Retinal pigment epithelial cell (primary cell): ENCODE data around the gene TTC7B.

Experiments
- DNase-seq: peaks from one replicate; pipeline ENCODE4 v3.0.0-alpha.2; 2010; ENCODE audit warnings: low read depth
- H3K4me3 ChIP-seq: 2 replicates; pipeline ENCODE4 v1.5.1; 2011; ENCODE audit warnings: mild to moderate bottlenecking, low read length, control low read depth, moderate library complexity
- TF ChIP-seq, protein P1 (sequence below): conservative IDR thresholded peaks from 2 replicates; pipeline ENCODE4 v1.5.1; 2011; ENCODE audit warnings: low read depth, low read length, control low read depth, inconsistent platforms

The TTC7B gene

DNA sequence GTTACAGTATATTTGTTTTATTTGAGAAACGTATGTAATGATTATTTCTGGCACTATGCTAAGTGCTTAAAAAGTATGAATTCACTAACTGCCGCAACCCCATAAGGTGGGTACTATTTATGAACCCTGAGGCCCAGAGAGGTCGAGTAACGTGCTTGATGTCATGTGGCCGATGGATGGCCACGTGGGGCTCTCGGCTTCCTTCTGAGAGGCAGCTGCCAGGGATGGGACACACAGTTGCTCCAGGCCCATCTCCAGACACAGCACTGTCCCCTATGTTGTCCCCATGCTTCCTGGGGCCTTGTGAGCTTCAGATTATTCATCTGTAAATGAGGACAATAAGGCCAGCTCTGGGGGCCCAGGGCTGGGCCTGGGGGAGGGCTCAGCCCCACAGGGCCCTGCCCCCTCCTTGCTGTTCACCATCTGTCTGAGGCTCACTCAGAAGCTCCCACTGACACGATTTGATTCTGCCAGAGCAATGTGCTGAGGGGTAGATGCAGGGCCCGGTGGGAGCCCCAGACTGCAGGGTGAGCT, 304.4 kb downstream of the TTC7B start:
- TF ChIP-seq, protein P1, sequence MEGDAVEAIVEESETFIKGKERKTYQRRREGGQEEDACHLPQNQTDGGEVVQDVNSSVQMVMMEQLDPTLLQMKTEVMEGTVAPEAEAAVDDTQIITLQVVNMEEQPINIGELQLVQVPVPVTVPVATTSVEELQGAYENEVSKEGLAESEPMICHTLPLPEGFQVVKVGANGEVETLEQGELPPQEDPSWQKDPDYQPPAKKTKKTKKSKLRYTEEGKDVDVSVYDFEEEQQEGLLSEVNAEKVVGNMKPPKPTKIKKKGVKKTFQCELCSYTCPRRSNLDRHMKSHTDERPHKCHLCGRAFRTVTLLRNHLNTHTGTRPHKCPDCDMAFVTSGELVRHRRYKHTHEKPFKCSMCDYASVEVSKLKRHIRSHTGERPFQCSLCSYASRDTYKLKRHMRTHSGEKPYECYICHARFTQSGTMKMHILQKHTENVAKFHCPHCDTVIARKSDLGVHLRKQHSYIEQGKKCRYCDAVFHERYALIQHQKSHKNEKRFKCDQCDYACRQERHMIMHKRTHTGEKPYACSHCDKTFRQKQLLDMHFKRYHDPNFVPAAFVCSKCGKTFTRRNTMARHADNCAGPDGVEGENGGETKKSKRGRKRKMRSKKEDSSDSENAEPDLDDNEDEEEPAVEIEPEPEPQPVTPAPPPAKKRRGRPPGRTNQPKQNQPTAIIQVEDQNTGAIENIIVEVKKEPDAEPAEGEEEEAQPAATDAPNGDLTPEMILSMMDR: no peak
- no peak overlapping the region for H3K4me3 ChIP-seq
- no peak for DNase-seq

DNA sequence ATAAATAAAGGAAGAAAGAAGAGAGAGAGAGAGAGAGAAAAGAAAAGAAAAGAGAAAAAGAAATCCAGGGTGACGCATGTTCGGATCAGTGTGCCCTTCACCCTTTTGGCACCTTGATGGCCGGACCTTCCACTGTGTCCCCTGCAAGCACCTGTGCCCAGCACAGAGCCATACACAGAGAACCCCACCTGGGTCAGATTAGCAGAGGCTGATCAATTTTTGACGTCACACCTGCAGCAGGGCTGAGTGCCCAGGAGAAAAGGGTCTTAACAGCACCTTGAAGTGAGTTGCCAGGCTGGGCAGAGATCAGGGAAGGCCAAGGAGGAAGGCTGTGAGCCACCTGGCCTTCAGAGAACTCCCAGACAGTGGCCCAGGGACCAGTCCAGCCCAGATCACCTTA, 305.0 kb downstream of the TTC7B start:
- no peak for DNase-seq
- no peak overlapping the region for H3K4me3 ChIP-seq
- TF ChIP-seq, protein P1: no peak

DNA sequence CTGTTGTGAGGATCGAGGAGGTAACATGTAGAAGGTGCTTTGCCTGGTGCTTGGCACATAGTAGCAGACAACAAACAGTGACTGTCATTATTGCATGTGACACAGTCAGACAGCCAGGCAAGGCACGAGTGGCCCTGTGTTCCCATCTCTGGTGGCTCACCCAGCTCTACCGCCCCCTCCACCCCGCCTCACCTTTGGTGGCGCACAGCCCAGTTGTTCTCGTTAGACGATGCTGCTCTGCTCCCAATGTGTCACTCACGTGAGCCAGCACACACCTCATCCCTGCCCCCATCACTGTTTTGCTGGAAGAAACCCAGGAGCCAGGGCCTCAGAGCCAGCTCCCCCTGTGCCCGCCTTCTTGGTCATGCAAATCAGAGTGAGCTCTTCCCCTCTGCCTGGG, 306.1 kb downstream of the TTC7B start:
- TF ChIP-seq, protein P1: no peak
- DNase-seq: no peak
- no peak overlapping the region for H3K4me3 ChIP-seq

DNA sequence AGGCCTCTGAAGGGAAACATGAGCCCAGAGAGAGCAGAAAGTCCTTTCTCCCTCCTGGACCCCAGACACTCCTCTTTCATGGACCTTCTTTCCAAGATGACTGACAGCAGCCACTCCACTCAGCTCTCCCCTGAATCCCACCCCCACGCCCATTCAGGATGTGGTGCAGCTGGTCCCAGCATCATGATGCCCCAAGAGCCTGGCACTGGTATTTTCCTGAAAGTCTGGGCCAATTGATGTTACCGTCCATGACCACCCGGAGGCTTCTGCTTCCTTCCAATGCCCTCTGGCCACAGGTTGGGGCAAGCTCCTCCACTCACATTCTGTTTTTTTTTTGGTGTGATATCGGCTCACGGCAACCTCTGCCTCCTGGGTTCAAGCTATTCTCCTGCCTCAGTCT, 306.8 kb downstream of the TTC7B start:
- no peak overlapping the region for H3K4me3 ChIP-seq
- DNase-seq: no peak
- TF ChIP-seq, protein P1: peak; percentile 7

DNA sequence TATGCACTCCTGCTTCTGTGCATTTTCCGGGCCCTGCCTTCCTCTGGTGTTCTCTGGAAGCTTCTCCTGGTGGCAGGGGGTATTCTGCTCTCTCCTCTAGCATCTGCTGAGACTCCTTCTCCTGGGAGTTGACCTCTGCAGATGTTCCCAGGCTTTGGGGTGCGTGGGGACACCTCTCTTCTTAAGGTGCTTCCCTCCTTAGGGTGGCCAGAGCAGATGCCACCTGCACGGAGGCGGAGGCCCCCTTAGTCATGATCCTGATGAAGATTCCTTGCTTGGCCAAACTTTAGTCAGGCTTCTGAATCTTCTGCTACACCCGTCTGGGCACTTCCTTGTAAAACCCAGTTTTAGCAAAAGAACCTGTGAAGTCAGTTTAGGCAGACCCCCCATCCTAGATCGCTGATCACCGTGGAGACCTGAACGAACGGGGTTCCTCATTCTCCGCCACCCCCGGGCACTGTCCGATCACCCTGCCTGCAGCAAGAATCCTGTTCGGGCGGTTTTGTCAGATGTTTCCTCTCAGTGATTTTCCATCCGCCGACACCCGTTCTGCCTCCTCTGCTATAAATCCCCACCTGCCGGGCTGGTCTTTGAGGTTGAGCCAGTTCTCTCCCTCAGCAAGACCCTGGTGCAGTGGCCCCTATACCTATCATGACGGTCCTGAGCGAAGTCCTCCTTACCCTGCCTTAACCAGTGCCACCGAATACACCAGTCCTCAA, 307.5 kb downstream of the TTC7B start:
- TF ChIP-seq, protein P1: no peak
- no peak for DNase-seq
- no peak overlapping the region for H3K4me3 ChIP-seq

DNA sequence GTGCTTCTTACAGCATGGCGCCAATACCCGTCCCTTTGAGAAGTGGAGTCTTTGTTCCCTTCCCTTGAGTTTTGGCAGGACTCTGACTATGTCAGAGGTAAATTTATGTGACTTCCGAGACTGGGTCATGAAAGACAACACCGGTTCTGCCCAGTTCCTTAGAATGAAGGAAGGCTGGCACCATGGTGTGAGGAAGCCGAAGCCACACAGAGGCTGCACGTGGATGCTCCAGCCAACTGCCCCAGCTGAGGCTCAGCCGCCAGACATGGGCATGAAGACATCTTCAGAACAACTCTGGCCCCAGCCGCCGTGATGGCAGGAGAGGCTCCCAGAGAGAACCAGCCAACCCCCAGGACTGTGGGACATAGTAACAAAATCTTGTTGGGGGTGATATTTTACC, 308.2 kb downstream of the TTC7B start:
- DNase-seq: no peak
- no peak overlapping the region for H3K4me3 ChIP-seq
- TF ChIP-seq, protein P1: no peak

DNA sequence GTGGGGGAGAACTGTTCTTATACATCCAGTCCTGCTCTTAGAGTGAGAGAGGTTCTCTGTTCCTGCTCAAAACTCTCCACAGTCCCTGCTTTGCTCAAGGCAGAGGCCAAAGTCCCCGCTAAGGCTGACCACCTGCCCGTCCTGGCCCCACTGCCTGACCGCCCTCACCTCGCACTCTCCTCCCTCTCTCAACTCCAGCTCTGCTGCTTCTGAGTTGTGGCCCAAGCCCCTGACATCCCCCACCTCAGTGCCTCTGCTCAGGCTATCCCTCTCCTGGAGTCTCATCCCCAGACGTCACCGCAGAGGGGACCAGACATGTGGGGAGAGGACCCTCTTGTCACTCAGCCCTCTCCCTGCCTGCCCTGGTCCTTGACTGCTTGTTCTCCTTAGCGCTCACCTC, 308.8 kb downstream of the TTC7B start:
- TF ChIP-seq, protein P1: no peak
- DNase-seq: no peak
- H3K4me3 ChIP-seq: no peak overlapping the region
